Chondrocyte (in vitro differentiated cells): Measurements from ENCODE around the gene PARD6G. TPM values are rescaled to one million over a fixed set of nuclear protein-coding genes. Genes with fewer than 3 reads are reported as not detected.

Experiments
- DNase-seq: peaks from one replicate; pipeline ENCODE4 v3.0.0; 2021; ENCODE audit warnings: mixed read lengths, low spot score
- H3K27ac Mint-ChIP-seq: one replicate; pipeline ENCODE4 v1.8.0; 2021; ENCODE audit warnings: mild to moderate bottlenecking, moderate library complexity, mixed read lengths; ENCODE audit not compliant: unreplicated experiment
- H3K27me3 Mint-ChIP-seq: 2 replicates; pipeline ENCODE4 v1.8.0; 2021; ENCODE audit warnings: low read depth, mixed read lengths
- H3K36me3 Mint-ChIP-seq: 2 replicates; pipeline ENCODE4 v1.8.0; 2021; ENCODE audit warnings: low read depth, mixed read lengths
- H3K4me1 Mint-ChIP-seq: 2 replicates; pipeline ENCODE4 v1.8.0; 2021; ENCODE audit warnings: low read depth, mild to moderate bottlenecking, mixed read lengths
- H3K4me3 Mint-ChIP-seq: one replicate; pipeline ENCODE4 v1.8.0; 2021; ENCODE audit warnings: mild to moderate bottlenecking, moderate library complexity, mixed read lengths; ENCODE audit not compliant: unreplicated experiment
- H3K9me3 Mint-ChIP-seq: 2 replicates; pipeline ENCODE4 v1.8.0; 2021; ENCODE audit warnings: low read depth, mixed read lengths
- total RNA-seq: library from RNA; stranded (reverse); gene quantifications from 3 replicates; pipeline ENCODE4 v1.2.1, GENCODE V29; 2021
- TF ChIP-seq, protein P1 (sequence below): fragments of 200-600 bp; sonication (generic); IDR thresholded peaks from 2 replicates; pipeline ENCODE4 v1.5.0; 2021; ENCODE audit warnings: antibody characterized with exemption, mild to moderate bottlenecking, moderate library complexity

PARD6G gene
- total RNA-seq, 1 donor from 2014 or later, result 17.7 TPM

DNA sequence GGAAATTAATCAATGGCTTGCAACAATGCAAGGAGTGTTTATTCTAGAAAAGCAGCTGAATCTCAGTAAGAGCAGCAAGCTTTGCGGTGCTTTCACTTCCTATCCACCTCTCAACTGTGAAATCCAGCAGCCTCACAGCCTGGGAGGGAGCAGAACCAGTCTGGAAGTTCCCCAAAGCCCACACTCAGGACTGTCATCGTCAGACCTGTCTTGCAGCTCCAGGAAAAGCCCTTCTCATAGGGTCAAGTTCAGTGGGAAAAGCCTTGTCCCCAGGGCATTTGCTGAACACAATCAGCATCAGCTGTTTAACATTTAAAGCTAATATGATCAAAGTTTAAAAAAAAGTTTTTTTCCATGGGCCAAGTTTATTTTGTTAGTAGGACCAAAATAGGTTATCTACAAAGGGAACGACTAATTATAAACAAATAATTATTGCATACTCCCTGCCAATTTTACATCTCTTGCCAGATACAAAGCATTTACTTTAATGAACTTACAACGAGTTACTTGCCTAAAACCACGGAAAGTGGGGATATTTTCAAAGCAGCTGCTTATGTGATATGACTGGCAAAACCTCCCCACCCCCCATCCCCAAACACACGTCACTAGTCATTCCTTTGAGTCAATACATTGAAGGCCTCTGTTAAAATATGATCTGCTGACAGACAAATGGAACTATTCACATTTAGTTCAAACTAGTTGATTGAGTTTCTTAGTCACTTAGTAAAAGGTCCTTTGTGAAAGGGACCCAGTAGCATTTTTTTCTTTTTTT is 36.8 kb downstream of the PARD6G start:
- TF ChIP-seq, protein P1, sequence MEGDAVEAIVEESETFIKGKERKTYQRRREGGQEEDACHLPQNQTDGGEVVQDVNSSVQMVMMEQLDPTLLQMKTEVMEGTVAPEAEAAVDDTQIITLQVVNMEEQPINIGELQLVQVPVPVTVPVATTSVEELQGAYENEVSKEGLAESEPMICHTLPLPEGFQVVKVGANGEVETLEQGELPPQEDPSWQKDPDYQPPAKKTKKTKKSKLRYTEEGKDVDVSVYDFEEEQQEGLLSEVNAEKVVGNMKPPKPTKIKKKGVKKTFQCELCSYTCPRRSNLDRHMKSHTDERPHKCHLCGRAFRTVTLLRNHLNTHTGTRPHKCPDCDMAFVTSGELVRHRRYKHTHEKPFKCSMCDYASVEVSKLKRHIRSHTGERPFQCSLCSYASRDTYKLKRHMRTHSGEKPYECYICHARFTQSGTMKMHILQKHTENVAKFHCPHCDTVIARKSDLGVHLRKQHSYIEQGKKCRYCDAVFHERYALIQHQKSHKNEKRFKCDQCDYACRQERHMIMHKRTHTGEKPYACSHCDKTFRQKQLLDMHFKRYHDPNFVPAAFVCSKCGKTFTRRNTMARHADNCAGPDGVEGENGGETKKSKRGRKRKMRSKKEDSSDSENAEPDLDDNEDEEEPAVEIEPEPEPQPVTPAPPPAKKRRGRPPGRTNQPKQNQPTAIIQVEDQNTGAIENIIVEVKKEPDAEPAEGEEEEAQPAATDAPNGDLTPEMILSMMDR, result no peak
- Mint-ChIP-seq H3K36me3 (no peaks in the 10 kb centered on the region), H3K27ac (peak overlapping the region; percentile 4), H3K4me1 (peaks cover 11% of the 10 kb centered on the region), H3K27me3 (no peaks in the 10 kb centered on the region), H3K4me3 (no peak overlapping the region), H3K9me3 (peaks cover 3% of the 10 kb centered on the region)
- no peak for DNase-seq

DNA sequence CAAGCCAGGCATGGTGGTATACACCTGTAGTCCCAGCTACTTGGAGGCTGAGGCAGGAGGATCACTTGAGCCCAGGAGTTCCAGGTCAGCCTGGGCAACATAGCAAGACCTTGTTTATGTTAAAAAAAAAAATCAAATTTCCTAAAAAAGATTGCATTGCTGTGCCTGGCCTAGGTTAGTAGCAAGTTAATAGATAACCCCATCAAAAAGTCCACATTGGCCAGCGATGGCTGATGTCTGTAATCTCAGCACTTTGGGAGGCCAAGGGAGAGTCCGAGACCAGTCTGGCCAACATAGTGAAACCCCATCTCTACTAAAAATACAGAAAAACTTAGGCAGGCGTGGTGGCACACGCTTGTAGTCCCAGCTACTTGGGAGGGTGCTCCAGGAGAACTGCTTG is 38.7 kb downstream of the PARD6G start:
- Mint-ChIP-seq H3K27me3 (no peaks in the 10 kb centered on the region), H3K4me1 (peaks cover 11% of the 10 kb centered on the region), H3K27ac (no peak overlapping the region), H3K4me3 (no peak overlapping the region), H3K9me3 (no peaks in the 10 kb centered on the region), H3K36me3 (no peaks in the 10 kb centered on the region)
- TF ChIP-seq, protein P1, result no peak
- DNase-seq, result no peak

DNA sequence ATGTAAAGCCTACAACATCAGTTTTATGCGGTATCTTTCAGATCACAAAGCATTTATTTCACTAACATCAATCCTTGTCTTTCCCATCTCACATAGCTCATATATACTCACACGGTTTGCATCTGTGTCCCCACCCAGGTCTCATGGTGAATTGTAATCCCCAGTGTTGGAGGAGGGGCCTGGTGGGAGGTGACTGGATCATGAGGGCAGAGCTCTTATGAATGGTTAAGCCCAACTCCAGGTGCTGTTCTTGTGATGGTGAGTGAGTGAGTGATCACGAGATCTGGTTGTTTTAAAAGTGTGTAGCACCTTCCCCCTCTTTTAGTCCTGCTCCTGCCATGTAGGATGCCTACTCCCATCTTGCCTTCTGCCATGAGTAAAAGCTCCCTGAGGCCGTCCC is 42.0 kb downstream of the PARD6G start:
- Mint-ChIP-seq H3K9me3 (no peaks in the 10 kb centered on the region), H3K36me3 (no peaks in the 10 kb centered on the region), H3K27ac (no peak overlapping the region), H3K27me3 (no peaks in the 10 kb centered on the region), H3K4me1 (peaks cover 17% of the 10 kb centered on the region), H3K4me3 (no peak overlapping the region)
- TF ChIP-seq, protein P1, result no peak
- DNase-seq, result no peak

DNA sequence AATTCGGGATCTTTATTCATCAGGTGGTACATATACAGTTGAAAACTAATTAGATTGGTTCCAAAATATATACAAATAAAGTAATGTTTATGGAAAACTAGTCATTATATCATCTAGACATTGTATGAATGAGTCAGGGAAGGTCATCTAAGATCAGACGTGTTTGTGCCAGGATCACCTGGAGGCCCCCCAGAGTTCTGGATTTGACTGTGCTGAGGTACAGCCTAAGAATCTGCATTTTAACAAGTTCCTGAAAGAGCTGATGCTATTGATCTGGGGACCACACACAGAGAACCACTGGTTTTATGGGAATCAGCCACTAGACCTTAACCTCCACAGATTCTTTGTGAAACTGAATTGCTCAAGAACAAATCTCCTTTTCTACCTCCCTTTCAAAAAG is 43.2 kb downstream of the PARD6G start:
- H3K27ac Mint-ChIP-seq, result no peak overlapping the region
- H3K4me1 Mint-ChIP-seq, result peaks cover 19% of the 10 kb centered on the region
- H3K4me3 Mint-ChIP-seq, result no peak overlapping the region
- H3K9me3 Mint-ChIP-seq, result no peaks in the 10 kb centered on the region
- no peaks in the 10 kb centered on the region for H3K27me3 Mint-ChIP-seq
- H3K36me3 Mint-ChIP-seq, result no peaks in the 10 kb centered on the region
- DNase-seq, result no peak
- TF ChIP-seq, protein P1, result no peak

DNA sequence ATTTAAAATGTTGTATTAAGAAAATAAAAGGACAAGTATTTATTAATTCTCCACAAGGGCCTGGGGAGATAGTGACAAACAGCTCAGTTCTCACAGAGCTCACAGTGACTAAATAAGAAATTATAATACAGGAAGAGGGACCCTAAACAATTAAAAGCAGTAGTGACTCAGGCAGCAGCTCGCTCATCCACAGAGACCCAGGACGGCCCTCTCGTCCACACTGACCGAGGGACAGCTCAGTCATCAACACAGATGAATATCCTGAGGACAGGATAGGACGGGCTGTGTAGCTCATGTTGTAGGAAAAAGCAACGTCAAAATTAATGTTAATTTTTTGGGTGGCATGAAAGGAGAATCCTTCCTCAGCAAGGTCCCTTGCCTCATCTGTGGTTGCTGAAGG is 44.1 kb downstream of the PARD6G start:
- peaks cover 19% of the 10 kb centered on the region for H3K4me1 Mint-ChIP-seq
- H3K36me3 Mint-ChIP-seq, result no peaks in the 10 kb centered on the region
- no peak overlapping the region for H3K4me3 Mint-ChIP-seq

More for the DNA sequence above, 44.1 kb downstream of the PARD6G start:
- no peaks in the 10 kb centered on the region for H3K27me3 Mint-ChIP-seq
- no peaks in the 10 kb centered on the region for H3K9me3 Mint-ChIP-seq
- TF ChIP-seq, protein P1, result no peak
- DNase-seq, result no peak
- no peak overlapping the region for H3K27ac Mint-ChIP-seq
